M059J (cell line): ENCODE results near the gene ADRB2. TPM values are rescaled to one million over a fixed set of nuclear protein-coding genes. Genes with fewer than 3 reads are reported as not detected.
"Not testable (repeated sequence)": the region's sequence is repeated elsewhere in the genome, so short reads cannot be mapped to it uniquely, and the experiment has no call there.

Experiments
- DNase-seq: peaks from one replicate; pipeline ENCODE4 v3.0.0-alpha.2; 2012; ENCODE audit warnings: low read depth
- total RNA-seq: library from RNA; depleted of rRNA; stranded (reverse); fragments of >200 nt; shearing (Covaris generic); gene quantifications from 2 replicates; pipeline ENCODE4 v1.2.3, GENCODE V29; 2014; rRNA removed

ADRB2 gene
- 6.6 and 8.0 TPM in 2 replicates for total RNA-seq

DNA sequence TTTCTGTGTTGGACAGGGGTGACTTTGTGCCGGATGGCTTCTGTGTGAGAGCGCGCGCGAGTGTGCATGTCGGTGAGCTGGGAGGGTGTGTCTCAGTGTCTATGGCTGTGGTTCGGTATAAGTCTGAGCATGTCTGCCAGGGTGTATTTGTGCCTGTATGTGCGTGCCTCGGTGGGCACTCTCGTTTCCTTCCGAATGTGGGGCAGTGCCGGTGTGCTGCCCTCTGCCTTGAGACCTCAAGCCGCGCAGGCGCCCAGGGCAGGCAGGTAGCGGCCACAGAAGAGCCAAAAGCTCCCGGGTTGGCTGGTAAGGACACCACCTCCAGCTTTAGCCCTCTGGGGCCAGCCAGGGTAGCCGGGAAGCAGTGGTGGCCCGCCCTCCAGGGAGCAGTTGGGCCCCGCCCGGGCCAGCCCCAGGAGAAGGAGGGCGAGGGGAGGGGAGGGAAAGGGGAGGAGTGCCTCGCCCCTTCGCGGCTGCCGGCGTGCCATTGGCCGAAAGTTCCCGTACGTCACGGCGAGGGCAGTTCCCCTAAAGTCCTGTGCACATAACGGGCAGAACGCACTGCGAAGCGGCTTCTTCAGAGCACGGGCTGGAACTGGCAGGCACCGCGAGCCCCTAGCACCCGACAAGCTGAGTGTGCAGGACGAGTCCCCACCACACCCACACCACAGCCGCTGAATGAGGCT is at the start of gene ADRB2:
Gene ADRB2, plus strand, starts transcription at position 559 of the 686 bp plus-strand sequence. CDS start 221 bp downstream, outside the sequence.
- DNase-seq = peak; percentile 96

DNA sequence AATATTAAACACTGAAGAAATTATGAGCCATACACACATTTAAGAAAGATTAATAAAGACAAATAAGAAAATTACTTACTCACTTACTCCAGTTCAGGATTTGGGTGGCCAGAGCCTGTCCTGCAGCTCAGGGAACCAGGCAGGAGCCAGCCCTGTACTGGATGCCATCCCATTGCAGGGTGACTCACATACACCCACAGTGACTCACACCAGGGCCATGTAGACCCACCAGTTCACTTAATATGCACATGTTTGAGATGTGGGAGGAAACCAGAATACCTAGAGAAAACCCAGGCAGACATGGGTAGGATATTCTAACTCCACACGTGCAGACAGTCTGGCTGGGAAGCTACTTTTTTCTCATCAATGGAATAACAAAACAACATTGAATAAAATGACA is 49.6 kb upstream of the ADRB2 start:
- peak; percentile 93 for DNase-seq

DNA sequence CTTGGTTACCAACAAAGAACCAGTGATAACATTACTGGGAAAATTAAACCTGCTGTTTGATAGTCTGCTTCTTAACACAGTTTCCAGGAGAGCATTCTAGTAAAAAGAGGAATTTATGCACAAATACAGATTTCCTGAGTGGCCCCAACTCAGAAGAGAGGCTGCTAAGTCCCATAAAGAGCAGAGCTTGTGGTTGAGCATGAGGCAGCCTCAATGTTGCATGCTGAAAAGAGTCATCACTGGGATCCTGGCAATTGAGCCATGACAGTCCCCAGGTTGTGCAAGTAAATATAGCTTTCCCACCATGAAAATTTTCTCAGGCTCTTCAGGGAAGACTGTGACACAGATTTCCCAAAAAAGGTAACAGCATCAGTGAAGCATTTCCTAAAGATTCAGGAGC is 47.5 kb upstream of the ADRB2 start:
- DNase-seq = no peak

DNA sequence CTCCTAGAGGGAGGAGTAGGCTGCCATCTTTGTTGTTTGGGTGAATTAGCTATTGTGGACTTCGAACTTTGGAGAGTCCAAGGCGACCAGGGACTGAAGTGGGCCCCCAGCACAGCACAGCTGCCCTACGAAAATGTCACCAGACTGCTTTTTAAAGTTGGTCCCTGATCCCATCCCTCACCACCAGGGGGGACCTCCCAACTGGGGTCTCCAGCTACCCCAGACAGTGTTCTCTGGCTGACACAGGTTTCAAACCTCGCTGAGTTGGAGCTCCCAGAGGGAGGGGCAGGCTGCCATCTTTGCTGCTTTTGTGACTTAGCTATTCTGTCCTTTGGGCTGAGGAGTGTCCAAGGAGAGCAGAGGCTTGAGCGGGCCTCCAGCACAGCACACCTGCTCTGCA is 45.7 kb upstream of the ADRB2 start:
- DNase-seq = no peak

DNA sequence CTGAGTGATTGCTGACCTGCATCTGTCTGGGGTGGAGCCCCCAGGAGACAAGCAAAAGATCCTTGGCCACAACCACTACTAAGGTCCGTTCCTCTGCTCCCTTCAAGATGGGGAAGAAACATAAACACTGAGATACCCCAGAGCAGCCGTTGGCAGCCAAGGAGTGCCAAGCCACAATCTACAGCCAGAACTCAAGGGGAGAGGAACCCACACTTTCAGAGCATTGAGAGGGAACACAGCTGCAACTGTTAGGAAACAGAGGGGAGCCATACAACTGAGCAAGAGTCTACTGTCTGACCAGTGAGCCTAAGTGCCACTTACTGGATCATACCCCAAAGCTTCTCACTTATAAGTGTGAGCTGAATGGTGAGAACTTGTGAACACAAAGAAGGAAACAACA is 44.6 kb upstream of the ADRB2 start:
- no peak for DNase-seq

DNA sequence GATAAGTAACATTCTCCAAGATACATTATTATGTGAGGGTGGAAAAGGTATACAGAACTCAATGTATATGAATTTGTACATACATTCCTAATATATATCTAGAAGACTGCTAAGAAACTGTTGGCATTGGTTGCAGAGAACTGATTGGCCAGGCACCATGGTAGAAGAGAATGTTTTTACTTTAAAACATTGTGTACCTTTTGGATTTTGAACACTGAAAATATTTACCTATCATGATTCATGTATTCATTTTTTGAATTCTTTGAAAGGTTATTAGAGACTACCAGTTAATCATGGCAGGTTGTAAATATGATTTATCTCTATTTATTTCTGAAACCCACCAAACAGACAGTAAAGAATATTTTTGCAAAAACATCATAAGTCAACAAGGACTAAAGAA is 41.2 kb upstream of the ADRB2 start:
- no peak for DNase-seq

DNA sequence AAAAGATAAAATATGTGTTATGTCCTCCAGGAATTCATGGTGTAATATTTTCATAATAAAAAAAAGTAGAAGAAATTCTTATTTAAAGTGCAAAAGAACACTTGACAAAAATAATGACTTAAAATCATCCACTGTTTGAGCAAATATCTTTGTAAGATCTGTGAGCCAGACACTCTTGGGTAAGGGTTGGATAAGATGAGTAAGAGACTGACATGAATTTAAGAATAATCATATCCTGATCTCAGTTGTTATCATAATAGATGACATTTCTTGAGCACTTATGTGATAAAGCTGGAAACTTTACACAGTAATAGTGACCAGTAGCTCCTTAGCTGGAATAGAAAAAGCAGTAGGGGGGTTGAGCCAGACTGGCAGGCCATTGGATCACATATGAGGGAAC is 40.0 kb upstream of the ADRB2 start:
- no peak for DNase-seq

DNA sequence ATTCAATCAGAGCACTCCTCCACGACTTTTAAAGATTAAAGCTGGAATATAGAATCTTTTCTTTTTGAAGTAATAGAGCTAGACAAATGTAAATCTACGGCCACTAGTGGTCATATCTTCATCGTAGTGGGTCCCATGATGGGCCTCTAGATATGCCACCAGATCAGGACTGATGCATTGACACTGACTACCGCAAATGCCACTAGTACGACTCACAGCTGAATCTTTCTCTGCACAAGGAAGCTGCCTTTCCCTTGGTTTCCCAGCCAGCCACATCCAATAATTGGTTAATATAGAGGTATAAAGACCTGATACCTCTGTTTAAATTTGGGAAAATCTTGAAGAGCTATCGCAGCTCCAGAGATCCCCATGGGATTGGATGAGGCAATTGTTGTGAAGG is 37.8 kb upstream of the ADRB2 start:
- peak; percentile 70 for DNase-seq

DNA sequence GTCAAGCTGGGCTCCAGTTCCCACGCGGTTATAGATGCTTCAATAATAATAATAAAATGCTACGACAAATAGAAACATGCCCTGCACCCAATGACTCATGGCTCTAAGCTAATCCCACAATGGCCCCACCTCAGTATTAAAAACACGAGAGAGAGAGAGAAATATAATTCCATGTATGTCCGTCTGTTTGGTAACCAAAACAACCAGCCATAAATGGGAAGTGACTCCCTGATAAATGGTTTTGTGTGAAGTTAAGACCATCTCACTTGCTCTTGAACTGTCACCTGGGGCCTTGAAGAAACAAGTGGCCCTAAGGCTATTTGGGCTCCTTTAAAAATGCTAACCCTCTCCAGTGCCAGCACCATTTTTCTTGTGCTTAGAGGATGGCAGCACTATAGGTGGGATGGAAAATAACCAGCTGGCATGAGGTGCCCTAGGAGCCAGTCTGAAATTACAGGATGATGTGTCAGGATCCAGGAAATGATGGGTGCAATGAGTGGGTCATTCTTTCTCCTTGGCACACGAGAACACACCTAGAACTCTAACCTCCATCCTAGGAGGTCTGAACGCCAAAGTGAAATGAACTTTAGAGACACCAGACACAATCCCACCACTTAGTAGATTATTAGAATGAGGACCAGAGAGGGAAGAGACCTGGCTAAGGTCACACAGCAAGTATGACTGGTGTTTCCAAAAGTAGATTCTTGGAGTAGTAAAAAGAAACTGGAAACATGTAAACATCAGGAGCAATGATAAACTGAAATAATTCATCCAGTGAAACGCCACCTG is 35.7 kb upstream of the ADRB2 start:
- peak; percentile 96 for DNase-seq

DNA sequence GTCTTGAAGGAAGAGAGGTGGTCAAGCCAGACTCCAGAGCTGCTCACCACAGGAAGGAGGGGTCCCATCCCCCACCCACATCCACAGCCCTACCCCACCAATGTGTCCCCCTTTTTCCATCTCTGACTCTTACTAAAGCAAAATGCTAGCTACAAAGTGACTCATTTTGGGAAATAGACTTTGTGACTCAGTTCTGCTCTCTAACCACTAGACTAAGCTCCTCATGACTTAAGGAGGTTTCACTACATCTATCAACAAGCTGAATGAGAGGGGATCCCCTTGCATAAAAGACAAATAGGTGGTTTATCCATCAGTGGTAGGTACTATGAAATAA is 35.1 kb upstream of the ADRB2 start:
- peak; percentile 90 for DNase-seq

DNA sequence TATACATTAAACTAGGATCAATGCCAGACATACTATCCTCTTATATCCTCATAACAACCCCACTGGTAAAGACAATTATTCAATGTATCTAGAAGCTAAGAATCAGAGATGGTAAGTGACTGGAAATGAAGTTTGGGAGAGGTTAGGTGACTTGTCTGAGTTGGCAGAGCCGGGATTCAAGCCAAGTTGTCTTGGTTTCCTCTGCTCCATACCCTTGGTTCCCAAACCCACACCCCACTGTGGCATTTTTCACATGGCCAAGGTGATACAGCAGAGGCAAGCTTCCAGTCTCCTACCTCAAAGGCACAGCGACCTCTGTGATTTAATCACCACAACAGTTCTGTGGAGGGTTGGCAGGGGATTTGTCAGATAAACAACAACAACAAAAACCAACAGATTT is 34.7 kb upstream of the ADRB2 start:
- peak; percentile 89 for DNase-seq

DNA sequence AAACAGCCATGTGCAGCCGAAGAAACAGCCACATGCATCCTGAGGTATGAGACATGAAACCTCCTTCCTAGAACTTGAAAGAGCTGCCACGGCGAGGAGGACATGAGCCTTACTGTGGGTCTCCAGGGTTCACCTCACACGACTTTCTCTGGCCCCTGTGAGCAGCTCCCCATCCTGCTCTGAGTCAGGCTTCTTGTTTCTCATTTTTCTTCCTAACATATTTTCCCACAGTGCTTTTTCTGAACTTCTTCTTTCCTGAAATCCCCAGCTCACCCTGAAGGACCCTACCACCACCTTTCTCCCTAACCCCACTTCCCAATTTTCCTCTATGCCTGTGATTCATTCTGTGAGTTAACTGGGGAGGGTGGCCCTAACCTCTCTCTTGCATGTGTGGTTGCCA is 33.7 kb upstream of the ADRB2 start:
- DNase-seq = no peak

DNA sequence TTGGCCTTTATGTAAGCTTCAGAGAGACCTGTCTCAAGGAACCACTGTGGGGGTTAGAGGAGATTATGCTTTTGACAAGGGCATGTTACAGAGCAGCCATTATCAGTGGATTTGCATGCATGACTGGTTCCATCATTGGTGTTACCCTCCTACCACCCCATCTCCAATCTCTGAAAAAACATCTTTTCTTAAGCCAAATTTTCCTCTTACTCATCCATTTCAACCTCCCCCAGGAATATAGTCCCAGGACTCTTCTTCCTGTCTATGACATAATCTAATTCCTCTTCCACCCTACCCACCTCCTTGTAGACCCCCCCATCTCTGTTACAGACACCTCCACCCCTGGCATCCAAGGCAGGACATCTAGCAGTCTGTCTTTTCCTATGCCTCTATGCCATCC is 33.1 kb upstream of the ADRB2 start:
- DNase-seq = peak; percentile 31

DNA sequence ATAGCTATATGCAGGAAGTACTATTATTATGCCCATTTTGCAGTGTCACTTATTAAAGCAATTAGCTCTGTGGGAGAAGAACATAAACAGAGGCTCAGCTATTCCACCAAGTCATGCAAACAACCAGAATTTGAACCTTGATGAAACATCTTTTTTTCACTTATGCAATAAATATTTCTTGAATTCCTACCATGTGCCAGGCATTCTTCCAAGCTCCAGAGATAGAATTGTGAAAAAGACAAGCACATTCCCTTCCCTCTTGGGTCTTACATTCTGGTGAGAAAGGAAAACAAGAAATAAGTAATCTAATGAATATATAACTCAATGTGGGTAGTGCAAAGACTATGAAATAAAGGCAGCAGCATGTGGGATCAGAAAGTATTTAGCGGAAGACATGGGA is 32.1 kb upstream of the ADRB2 start:
- DNase-seq = peak; percentile 28

DNA sequence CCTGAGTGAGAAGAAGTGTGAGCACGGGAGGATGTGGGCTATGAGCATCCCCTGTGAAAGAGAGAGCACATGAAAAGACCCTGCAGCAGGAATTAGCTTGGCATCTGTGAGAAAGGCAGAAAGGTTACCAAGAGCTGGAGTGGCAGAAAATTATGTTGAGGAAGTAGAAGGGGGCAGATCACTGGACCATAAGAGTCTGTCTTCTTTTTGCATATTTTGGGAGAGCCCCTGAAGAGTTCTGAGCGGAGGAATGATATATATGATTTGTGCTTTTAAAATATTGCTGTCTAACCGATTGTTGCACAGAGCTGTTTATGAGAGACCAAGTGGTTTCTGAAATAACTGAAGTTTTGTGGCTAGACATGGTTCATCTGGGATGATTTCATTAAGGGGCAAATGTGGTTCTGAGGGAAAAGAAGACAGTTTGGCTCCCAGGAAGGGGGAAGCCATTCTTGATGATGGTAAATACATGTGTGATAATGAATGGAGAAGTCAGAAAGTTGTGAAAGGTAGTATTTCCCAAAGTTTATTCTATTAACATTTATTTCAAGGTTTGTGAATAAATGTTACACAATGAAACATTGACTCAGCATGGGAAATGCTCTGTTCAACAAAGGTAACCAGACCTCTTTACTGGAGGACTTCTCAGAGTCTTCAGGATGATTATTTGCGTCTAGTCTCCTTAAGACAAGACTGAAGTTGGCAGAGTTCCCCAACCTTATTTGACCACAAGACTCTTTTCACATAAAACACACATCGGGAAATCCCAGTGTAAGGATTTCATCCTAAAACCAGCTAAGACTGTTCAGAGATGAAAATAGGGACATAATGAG is 31.5 kb upstream of the ADRB2 start:
- DNase-seq = peak; percentile 94

DNA sequence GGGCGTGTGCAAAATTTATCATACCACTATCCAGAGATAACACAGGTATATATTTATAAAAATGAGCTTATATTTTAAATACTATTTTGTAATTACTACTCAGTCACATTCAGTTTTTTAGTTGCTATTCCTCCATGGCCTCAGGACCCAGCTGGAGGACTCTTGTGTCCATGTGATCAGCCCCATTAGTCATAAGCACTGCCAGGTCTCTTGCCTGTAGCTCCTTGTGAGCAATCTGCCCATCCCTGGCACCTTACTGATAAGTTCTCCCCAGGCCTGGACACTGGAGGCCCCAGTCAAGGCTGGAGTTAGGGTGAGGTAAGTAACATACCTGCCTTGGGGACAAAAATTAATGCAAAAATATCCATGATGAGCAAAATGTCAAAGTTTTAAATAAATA is 29.5 kb upstream of the ADRB2 start:
- DNase-seq = peak; percentile 76

DNA sequence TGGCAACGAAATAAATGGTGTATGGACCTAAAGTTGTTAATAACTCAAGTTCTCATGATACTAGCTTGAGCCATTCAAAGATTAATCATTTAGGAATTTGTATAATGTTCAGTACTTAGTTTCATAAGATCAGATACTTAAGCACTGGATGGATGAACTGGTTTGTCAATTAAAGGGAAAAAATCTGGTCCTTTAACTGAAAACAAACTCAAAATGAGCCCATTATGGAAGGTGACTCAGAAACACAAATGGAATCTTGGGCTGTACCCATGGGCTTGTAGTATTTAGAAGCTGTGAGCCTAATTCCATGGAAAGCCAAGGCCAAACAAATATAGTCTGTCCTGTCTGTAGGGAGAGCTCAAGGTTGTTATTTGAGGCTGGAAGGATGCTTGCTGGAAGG is 27.6 kb upstream of the ADRB2 start:
- no peak for DNase-seq

DNA sequence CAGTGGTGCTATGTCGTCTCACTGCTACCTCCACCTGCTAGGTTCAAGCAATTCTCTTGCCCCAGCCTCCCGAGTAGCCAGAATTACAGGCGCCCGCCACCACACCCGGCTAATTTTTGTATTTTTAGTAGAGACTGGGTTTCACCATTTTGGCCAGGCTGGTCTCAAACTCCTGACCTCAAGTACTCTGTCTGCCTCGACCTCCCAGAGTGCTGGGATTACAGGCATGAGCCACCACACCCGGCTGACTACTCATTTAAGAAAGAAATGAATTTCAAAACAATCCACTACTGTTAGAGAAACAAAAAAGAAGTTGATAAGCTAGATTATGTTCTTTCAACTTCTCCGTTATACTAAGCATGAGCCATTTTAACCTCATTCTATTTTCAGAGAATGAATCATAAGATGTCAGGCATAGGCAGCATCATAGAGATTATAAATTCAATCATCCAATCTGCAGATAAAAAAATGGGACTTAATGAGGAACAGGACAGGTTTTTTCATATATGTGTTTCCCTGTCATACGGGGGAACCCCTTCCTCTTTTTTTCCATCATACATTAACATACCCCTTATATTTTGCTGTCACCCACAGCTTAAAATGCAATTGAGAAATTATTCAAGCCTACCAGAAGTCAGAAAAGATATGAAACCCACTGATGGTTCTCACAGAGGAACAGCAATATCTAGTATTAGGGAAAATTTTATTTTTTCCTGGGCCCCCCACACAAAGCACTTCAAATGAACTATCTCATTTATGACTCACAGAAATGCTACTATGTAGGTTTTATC is 26.5 kb upstream of the ADRB2 start:
- peak; percentile 23 for DNase-seq

DNA sequence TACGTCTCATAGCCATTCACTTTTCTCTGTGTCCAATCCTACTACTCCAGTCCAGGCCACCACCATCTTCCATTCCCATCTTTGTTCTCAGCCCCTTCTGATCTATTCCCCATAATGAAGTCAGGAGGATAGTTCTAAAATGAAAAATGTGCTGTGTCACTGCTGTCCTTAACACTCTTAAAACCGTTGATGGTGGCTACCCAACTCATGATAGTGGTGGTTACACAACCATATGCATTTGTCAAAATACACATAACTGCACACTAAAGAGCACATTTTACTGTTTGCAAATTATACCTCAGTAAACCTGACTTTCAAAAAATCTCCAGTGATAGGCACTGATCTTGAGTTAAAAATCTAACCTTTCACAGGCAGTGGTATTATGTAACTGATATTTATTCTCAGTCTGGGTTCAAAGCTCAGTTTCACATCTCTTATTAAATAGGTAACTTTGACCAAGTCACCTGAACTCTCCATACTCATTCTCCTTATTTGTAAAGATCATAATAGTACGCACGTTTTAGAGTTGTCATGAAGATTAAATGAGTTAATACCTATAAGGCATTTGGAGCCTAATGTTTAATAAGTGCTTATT is 24.6 kb upstream of the ADRB2 start:
- DNase-seq = no peak

DNA sequence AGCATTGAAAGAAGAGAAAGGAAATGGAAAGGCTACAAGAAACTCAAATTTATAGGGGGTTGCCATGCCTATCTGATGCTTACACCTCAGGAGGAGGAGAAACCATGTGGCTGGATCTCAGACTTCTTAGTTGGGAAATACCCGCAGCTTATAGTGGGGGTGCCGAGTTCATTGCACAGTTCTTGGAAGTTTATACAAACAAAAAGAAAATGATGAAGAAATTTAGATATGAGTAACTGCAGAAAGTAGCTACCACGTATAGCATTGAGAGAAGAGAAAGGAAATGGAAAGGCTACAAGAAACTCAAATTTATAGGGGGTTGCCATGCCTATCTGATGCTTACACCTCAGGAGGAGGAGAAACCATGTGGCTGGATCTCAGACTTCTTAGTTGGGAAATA is 23.0 kb upstream of the ADRB2 start:
- DNase-seq = not testable (repeated sequence)

DNA sequence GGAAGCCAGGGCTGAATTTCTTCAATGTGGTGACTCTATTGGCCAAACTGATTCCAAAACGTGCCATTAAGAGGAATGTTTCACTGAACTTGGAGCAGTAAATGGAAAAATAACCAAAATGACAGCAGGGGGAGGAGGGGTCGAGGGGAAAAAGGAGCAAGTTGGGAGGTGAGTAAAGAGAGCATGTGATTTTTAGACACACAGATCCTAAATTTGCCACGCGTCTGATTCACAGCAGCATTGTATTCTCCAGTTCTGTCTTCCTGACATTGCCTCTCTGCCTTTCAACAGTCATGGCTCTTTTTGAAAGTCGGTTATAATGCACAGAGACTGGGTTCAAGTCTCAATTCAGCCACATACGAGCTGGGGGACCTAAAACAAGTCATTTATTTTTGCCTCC is 22.0 kb upstream of the ADRB2 start:
- no peak for DNase-seq
